OCI-LY1 (cell line): ENCODE measurements around the gene CDH19.

ENCODE experiments used
- H2AFZ ChIP-seq: fragments of 200-600 bp; sonication (generic), shearing (Covaris generic); 2 replicates; pipeline ENCODE4 v1.6.0; 2014; ENCODE audit warnings: antibody characterized with exemption, mild to moderate bottlenecking, low read length
- H3F3A ChIP-seq: fragments of 200-600 bp; sonication (generic), shearing (Covaris generic); 2 replicates; pipeline ENCODE4 v1.6.0; 2014; ENCODE audit warnings: mild to moderate bottlenecking, antibody characterized with exemption, low read length, moderate library complexity; ENCODE audit not compliant: insufficient read depth
- H3K27ac ChIP-seq: fragments of 200-600 bp; sonication (generic); 2 replicates; pipeline ENCODE4 v1.5.1; 2014; ENCODE audit warnings: low read length, mixed run types, mild to moderate bottlenecking, low read depth; ENCODE audit not compliant: poor library complexity, severe bottlenecking
- H3K27me3 ChIP-seq: fragments of 200-600 bp; sonication (generic); 2 replicates; pipeline ENCODE4 v1.6.0; 2014; ENCODE audit warnings: antibody characterized with exemption, mild to moderate bottlenecking, low read length, moderate library complexity; ENCODE audit not compliant: insufficient read depth
- H3K36me3 ChIP-seq: fragments of 200-600 bp; sonication (generic); 2 replicates; pipeline ENCODE4 v1.6.1; 2014; ENCODE audit warnings: mild to moderate bottlenecking, antibody characterized with exemption, low read length, moderate library complexity, mixed read lengths; ENCODE audit not compliant: insufficient read depth
- H3K4me1 ChIP-seq: fragments of 200-600 bp; sonication (generic); 2 replicates; pipeline ENCODE4 v1.5.1; 2014; ENCODE audit warnings: mild to moderate bottlenecking, low read length, moderate library complexity; ENCODE audit not compliant: insufficient read depth, severe bottlenecking
- H3K4me2 ChIP-seq: fragments of 200-600 bp; sonication (generic), shearing (Covaris generic); 2 replicates; pipeline ENCODE4 v1.6.1; 2014; ENCODE audit warnings: low read length
- H3K4me3 ChIP-seq: fragments of 200-600 bp; sonication (generic); 2 replicates; pipeline ENCODE4 v1.5.1; 2014; ENCODE audit warnings: low read length, low read depth, mild to moderate bottlenecking, mixed read lengths; ENCODE audit not compliant: poor library complexity, severe bottlenecking
- H3K79me2 ChIP-seq: fragments of 200-600 bp; shearing (Covaris generic); 2 replicates; pipeline ENCODE4 v1.6.1; 2016; ENCODE audit warnings: mixed run types, low read length, mixed read lengths; ENCODE audit not compliant: insufficient read depth
- H3K9ac ChIP-seq: fragments of 200-600 bp; sonication (generic), shearing (Covaris generic); 2 replicates; pipeline ENCODE4 v1.6.1; 2014; ENCODE audit warnings: mild to moderate bottlenecking, low read length, mixed read lengths
- H3K9me2 ChIP-seq: fragments of 200-600 bp; sonication (generic), shearing (Covaris generic); 2 replicates; pipeline ENCODE4 v1.6.1; 2014; ENCODE audit warnings: low read depth, mild to moderate bottlenecking, low read length, mixed read lengths
- H3K9me3 ChIP-seq: fragments of 200-600 bp; shearing (Covaris generic); 2 replicates; pipeline ENCODE4 v1.6.1; 2014; ENCODE audit warnings: low read length, mixed read lengths
- H4K20me1 ChIP-seq: fragments of 200-600 bp; sonication (generic), shearing (Covaris generic); 2 replicates; pipeline ENCODE4 v1.6.0; 2016; ENCODE audit warnings: mild to moderate bottlenecking, low read length; ENCODE audit not compliant: insufficient read depth
- CTCF ChIP-seq: fragments of 200-600 bp; sonication (generic), shearing (Covaris generic); IDR thresholded peaks from 2 replicates; pipeline ENCODE4 v1.5.1; 2017; ENCODE audit warnings: mild to moderate bottlenecking, antibody characterized with exemption, low read length, moderate library complexity, mixed read lengths
- EZH2 ChIP-seq: fragments of 200-600 bp; sonication (generic), shearing (Covaris generic); IDR thresholded peaks from 2 replicates; pipeline ENCODE4 v1.8.0; 2017; ENCODE audit warnings: borderline replicate concordance, mixed run types, mild to moderate bottlenecking, antibody characterized with exemption, low read length, moderate library complexity, mixed read lengths

Gene CDH19

DNA sequence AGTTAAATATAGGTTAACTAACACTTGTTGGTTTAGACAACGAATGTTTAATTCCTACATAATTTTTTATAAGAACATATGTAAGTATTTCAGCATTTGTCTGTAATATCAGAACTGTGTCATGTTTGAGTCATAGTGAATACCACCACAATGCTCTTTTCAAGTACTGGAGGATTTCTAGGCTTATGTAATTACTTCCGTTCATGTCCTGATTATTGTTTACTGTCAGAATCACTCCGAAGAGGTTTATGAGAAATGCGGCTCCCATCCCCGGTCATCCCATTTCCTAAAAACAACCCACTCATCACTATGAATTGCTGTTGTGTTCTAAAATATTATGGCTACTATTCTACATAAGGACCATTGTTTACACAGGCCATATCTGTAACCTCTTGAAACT lies 45.1 kb downstream of the CDH19 start:
- no peaks in the 10 kb centered on the region for H3K27me3 ChIP-seq
- H3K9me3 ChIP-seq: no peaks in the 10 kb centered on the region
- H3K79me2 ChIP-seq: no peaks in the 10 kb centered on the region
- no peak overlapping the region for H2AFZ ChIP-seq
- H4K20me1 ChIP-seq: no peaks in the 10 kb centered on the region
- H3K9me2 ChIP-seq: no peaks in the 10 kb centered on the region
- TF ChIP-seq EZH2 (no peak), CTCF (no peak)
- H3F3A ChIP-seq: no peaks in the 10 kb centered on the region
- no peak overlapping the region for H3K4me2 ChIP-seq
- H3K9ac ChIP-seq: no peak overlapping the region
- no peak overlapping the region for H3K27ac ChIP-seq
- H3K4me1 ChIP-seq: no peaks in the 10 kb centered on the region
- H3K4me3 ChIP-seq: no peak overlapping the region
- H3K36me3 ChIP-seq: no peaks in the 10 kb centered on the region

- no peak overlapping the region for H3K4me3 ChIP-seq
- H3K9me3 ChIP-seq: no peaks in the 10 kb centered on the region
- no peaks in the 10 kb centered on the region for H3F3A ChIP-seq
- H3K4me1 ChIP-seq: no peaks in the 10 kb centered on the region
- H3K79me2 ChIP-seq: no peaks in the 10 kb centered on the region
- H4K20me1 ChIP-seq: no peaks in the 10 kb centered on the region
- H3K4me2 ChIP-seq: no peak overlapping the region
- no peak for TF ChIP-seq CTCF
- no peak for TF ChIP-seq EZH2
- H3K9me2 ChIP-seq: no peaks in the 10 kb centered on the region
- H3K27me3 ChIP-seq: no peaks in the 10 kb centered on the region
- no peaks in the 10 kb centered on the region for H3K36me3 ChIP-seq
- no peak overlapping the region for H3K9ac ChIP-seq
- no peak overlapping the region for H3K27ac ChIP-seq
- no peak overlapping the region for H2AFZ ChIP-seq
These were observed 46.8 kb downstream of the CDH19 start for GRCh38 chr18:66557091-66557490.

- Histone ChIP-seq H3F3A (no peaks in the 10 kb centered on the region), H3K9me3 (no peaks in the 10 kb centered on the region), H3K4me2 (no peak overlapping the region), H3K9ac (no peak overlapping the region), H3K4me1 (no peaks in the 10 kb centered on the region), H3K27me3 (no peaks in the 10 kb centered on the region), H2AFZ (no peak overlapping the region), H3K79me2 (no peaks in the 10 kb centered on the region), H3K4me3 (no peak overlapping the region), H3K36me3 (no peaks in the 10 kb centered on the region), H3K27ac (no peak overlapping the region), H3K9me2 (no peaks in the 10 kb centered on the region), H4K20me1 (no peaks in the 10 kb centered on the region)
- TF ChIP-seq CTCF (no peak), EZH2 (no peak)
These were observed 48.3 kb downstream of the CDH19 start for GRCh38 chr18:66555585-66555984.
